CD4-positive, alpha-beta T cell (primary cell): ENCODE data around the gene CNKSR3. TPM values are rescaled to one million over a fixed set of nuclear protein-coding genes. Genes with fewer than 3 reads are reported as not detected.

ENCODE experiments used
- ATAC-seq: fragments of 200-7000 bp; cut with Tn5 transposase; one replicate; pipeline ENCODE4 v1.10.0; 2022; ENCODE audit warnings: mild to moderate bottlenecking; ENCODE audit not compliant: poor library complexity
- CTCF ChIA-PET: fragments of 350-600 bp; sonication (Branson Sonifier 250); formaldehyde crosslinking; loops from one replicate; lab custom pipeline; 2021; ENCODE audit warnings: antibody characterized with exemption, inconsistent platforms; lab: Charles Lee
- POLR2A ChIA-PET: fragments of 350-600 bp; sonication (Branson Sonifier 250); formaldehyde crosslinking; loops from one replicate; lab custom pipeline; 2021; ENCODE audit warnings: antibody characterized with exemption, inconsistent platforms; lab: Charles Lee
- DNase-seq, 14 experiments: peaks; one replicate each; pipeline ENCODE4 v3.0.0-alpha.2; 2013 to 2020; ENCODE audit warnings: mixed read lengths in 2 of 14
- H3K27ac ChIP-seq, 2 donors: one replicate each; pipeline versions ENCODE4 v1.5.1 to v1.7.0; 2013; ENCODE audit warnings: low read length in 2 of 2, low read depth in 1 of 2, mild to moderate bottlenecking in 1 of 2
- H3K27me3 ChIP-seq, 2 experiments: 1 replicate in 1 of 2; 2 replicates in 1 of 2; pipeline versions ENCODE4 v1.6.1 to v1.7.0; 2013; ENCODE audit warnings: low read length in 2 of 2, control low read depth in 1 of 2, mild to moderate bottlenecking in 1 of 2, moderate library complexity in 1 of 2; ENCODE audit not compliant: insufficient read depth in 2 of 2, control insufficient read depth in 1 of 2
- H3K36me3 ChIP-seq: one replicate; pipeline ENCODE4 v1.6.1; 2013; ENCODE audit warnings: low read length, control low read depth; ENCODE audit not compliant: insufficient read depth
- H3K4me1 ChIP-seq: one replicate; pipeline ENCODE4 v1.6.1; 2013; ENCODE audit warnings: low read length, control low read depth; ENCODE audit not compliant: insufficient read depth
- H3K4me3 ChIP-seq: one replicate; pipeline ENCODE4 v1.5.1; 2013; ENCODE audit warnings: mild to moderate bottlenecking, low read length, moderate library complexity
- H3K9me3 ChIP-seq, 2 experiments: 1 replicate in 1 of 2; 2 replicates in 1 of 2; pipeline versions ENCODE4 v1.6.1 to v1.7.0; 2013; ENCODE audit warnings: low read length in 2 of 2, mild to moderate bottlenecking in 2 of 2, control low read depth in 1 of 2, moderate library complexity in 1 of 2; ENCODE audit not compliant: control insufficient read depth in 1 of 2, insufficient read depth in 1 of 2
- H3K27ac Mint-ChIP-seq: one replicate; pipeline ENCODE4 v1.8.0; 2020; ENCODE audit warnings: mixed read lengths
- H3K27me3 Mint-ChIP-seq: one replicate; pipeline ENCODE4 v1.8.0; 2021; ENCODE audit warnings: mixed read lengths
- H3K36me3 Mint-ChIP-seq: one replicate; pipeline ENCODE4 v1.8.0; 2021; ENCODE audit warnings: low read depth, mixed read lengths
- H3K4me1 Mint-ChIP-seq: one replicate; pipeline ENCODE4 v1.8.0; 2021; ENCODE audit warnings: low read depth, mixed read lengths
- H3K4me3 Mint-ChIP-seq: one replicate; pipeline ENCODE4 v1.8.0; 2020; ENCODE audit warnings: mild to moderate bottlenecking, mixed read lengths
- H3K9me3 Mint-ChIP-seq: one replicate; pipeline ENCODE4 v1.8.0; 2020; ENCODE audit warnings: mixed read lengths
- CTCF ChIP-seq: fragments of 200-600 bp; IDR thresholded peaks from one replicate; pipeline ENCODE4 v1.8.0; 2022; ENCODE audit warnings: antibody characterized with exemption, mild to moderate bottlenecking
- intact Hi-C, 2 experiments: fragments of 100-400 bp; cut with DNase I in 1 of 2; cut with micrococcal nuclease in 1 of 2; formaldehyde crosslinking; loops; one replicate each; pipeline versions ENCODE4 v1.15.1 to v1.9.0; 2023 to 2025; cut with DNase I, micrococcal nuclease
- total RNA-seq, 174 experiments: library from RNA in 2 of 174; stranded (reverse) in 2 of 174; gene quantifications; one replicate each; pipeline ENCODE4 v1.2.3 and lab custom pipeline; 2021 to 2026

The CNKSR3 gene
- total RNA-seq, 2 experiments from 2014 or later, result 0.14 TPM; not detected in 1

GRCh38 chr6:154538640-154539191 lies 28.2 kb upstream of the CNKSR3 start:
- ChIA-PET POLR2A (no interaction called here), CTCF (no interaction called here)
- no peak for TF ChIP-seq CTCF
- ATAC-seq (no peak), DNase-seq (no peak)
- no peak overlapping the region for H3K27ac Mint-ChIP-seq
- H3K27me3 Mint-ChIP-seq, result no peaks in the 10 kb centered on the region
- H3K9me3 ChIP-seq, result no peaks in the 10 kb centered on the region
- H3K4me1 ChIP-seq, result no peaks in the 10 kb centered on the region
- intact Hi-C loops, result no loop called here
- no peak overlapping the region for H3K27ac ChIP-seq
- H3K4me1 Mint-ChIP-seq, result no peaks in the 10 kb centered on the region
- H3K36me3 ChIP-seq, result no peaks in the 10 kb centered on the region
- no peaks in the 10 kb centered on the region for H3K27me3 ChIP-seq
- no peaks in the 10 kb centered on the region for H3K9me3 Mint-ChIP-seq
- no peak overlapping the region for H3K4me3 Mint-ChIP-seq
- no peaks in the 10 kb centered on the region for H3K36me3 Mint-ChIP-seq
- no peak overlapping the region for H3K4me3 ChIP-seq

- H3K27ac Mint-ChIP-seq, result no peak overlapping the region
- ChIA-PET CTCF (no interaction called here), POLR2A (no interaction called here)
- no peaks in the 10 kb centered on the region for H3K36me3 Mint-ChIP-seq
- no peak for TF ChIP-seq CTCF
- Histone ChIP-seq H3K9me3 (no peaks in the 10 kb centered on the region), H3K4me3 (no peak overlapping the region), H3K27ac (no peak overlapping the region), H3K36me3 (no peaks in the 10 kb centered on the region), H3K27me3 (no peaks in the 10 kb centered on the region), H3K4me1 (no peaks in the 10 kb centered on the region)
- ATAC-seq, result no peak
- intact Hi-C loops, result no loop called here
- H3K4me3 Mint-ChIP-seq, result no peak overlapping the region
- no peaks in the 10 kb centered on the region for H3K27me3 Mint-ChIP-seq
- DNase-seq, result no peak
- H3K4me1 Mint-ChIP-seq, result no peaks in the 10 kb centered on the region
- no peaks in the 10 kb centered on the region for H3K9me3 Mint-ChIP-seq
These were observed 27.2 kb upstream of the CNKSR3 start for GRCh38 chr6:154537511-154538325.

- H3K27ac ChIP-seq, result no peak overlapping the region
- Mint-ChIP-seq H3K4me1 (no peaks in the 10 kb centered on the region), H3K9me3 (no peaks in the 10 kb centered on the region), H3K27ac (no peak overlapping the region), H3K36me3 (no peaks in the 10 kb centered on the region), H3K4me3 (no peak overlapping the region), H3K27me3 (no peaks in the 10 kb centered on the region)
- no peak for DNase-seq
- no peak overlapping the region for H3K4me3 ChIP-seq
- H3K9me3 ChIP-seq, result no peaks in the 10 kb centered on the region
- H3K36me3 ChIP-seq, result no peaks in the 10 kb centered on the region
- ChIA-PET POLR2A (no interaction called here), CTCF (no interaction called here)
- TF ChIP-seq CTCF, result no peak
- intact Hi-C loops, result no loop called here
- no peaks in the 10 kb centered on the region for H3K27me3 ChIP-seq
- no peaks in the 10 kb centered on the region for H3K4me1 ChIP-seq
- ATAC-seq, result no peak
These were observed 26.5 kb upstream of the CNKSR3 start for GRCh38 chr6:154536999-154537398.
